GF-D8 (cell line): ENCODE results near the gene KRTAP5-6.

Source experiments
- DNase-seq: peaks from one replicate; lab custom pipeline; 2025; lab: John Stamatoyannopoulos, UW

KRTAP5-6 gene

DNA sequence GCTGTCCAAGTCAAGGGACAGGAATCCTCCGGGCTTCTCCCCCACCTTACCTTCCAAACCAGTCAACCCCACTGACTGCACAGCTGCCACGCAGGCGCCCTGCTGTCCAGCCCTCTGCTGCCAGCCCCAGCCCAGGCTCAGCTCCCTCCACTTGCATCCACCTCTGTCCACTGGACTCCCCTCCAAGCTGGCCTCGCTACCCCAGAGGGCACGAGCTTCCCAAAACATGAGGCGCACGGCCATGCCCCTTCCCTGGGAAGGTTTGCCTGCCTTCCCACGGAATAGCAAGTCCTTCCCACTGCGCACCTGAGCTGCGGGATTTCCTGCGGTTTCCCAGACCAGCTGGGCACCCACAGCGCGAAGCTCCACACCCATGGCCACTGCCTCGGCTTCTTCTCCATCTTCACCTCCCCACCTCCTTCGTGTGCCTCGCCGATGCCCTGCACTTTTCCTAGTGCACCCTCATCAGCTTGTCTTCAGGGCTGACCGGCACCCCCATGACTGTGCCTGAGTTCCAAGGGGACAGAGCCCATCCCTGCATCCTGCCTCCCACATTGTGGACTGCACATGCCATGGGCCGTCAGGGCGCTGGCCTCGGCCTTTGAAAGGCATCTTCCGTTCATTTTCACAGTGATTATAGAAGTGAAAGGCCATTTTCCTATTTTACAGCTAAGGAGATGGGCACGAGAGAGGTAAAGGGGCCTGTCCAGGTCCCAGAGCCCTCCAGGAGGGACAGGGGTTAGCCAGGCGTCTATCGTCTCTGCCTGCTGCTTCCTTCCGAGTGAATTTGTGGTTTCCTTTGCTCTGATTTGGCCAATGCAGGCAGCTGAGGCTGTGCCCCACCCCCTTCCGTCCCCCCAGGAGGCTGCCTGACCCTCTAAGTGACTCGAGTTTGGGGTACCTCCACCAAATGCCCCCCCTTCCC lies 37.0 kb downstream of the KRTAP5-6 start:
- DNase-seq = no peak

DNA sequence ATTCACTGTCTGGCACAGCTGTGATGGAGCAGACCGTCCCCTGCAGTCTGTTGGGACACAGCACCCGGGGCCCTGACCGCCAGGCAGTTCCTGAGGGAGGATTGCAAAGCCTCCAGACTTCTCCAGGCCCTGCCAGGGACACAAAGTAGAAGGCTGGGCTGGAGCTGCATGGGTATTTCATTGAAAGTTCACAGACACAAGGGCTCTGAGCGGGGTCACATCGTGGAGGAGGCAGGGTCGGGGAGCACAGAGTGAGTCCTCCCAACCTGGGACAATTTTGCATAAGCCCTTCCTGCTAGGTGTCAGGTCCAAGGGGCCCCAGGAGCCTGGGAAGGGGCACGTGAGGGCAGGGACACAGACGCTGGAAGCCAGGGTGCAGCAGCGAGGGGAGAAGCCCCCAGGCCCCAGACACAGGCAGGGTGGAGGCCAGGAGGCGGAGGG lies 37.7 kb downstream of the KRTAP5-6 start:
- DNase-seq = no peak

DNA sequence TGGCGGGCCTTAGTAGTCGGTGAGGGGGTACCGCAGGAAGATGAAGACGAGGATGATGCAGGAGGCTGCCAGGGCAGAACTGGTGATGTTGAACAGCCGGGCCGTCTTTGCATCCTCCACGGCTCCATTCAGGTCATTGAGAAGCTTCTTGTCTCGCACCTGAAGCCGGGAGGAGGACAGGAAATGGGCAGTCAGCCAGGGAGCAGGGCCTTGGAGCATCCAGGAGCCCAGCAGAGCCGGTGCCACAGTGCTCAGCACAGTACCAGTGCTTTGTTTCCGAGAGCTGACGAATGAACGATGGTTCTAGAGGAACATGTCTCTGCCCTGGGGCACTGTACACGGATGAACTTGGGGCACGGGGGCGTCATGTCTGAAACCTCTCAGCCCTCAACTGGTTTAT lies 38.3 kb downstream of the KRTAP5-6 start:
- no peak for DNase-seq

DNA sequence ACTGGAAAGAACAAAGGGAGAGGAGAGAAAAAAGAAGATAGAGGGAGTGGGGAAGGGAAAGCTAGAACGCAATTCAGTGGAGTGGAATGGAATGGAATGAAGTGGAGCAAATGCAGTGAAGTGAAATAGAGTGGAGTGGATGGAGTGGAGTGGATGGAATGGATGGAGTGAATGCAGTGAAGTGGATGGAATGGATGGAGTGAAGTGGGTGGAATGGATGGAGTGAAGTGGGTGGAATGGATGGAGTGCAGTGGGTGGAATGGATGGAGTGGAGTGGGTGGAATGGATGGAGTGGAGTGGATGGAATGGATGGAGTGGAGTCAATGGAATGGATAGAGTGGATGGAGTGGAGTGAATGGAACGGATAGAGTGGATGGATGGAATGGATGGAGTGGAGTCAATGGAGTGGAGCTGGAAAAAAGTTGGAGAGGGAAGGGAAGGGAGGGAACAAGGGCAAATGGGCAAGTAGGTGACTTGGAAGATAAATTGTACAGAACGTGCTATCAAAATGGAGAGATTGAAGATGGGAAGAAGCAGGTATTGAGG lies 39.5 kb downstream of the KRTAP5-6 start:
- no peak for DNase-seq

DNA sequence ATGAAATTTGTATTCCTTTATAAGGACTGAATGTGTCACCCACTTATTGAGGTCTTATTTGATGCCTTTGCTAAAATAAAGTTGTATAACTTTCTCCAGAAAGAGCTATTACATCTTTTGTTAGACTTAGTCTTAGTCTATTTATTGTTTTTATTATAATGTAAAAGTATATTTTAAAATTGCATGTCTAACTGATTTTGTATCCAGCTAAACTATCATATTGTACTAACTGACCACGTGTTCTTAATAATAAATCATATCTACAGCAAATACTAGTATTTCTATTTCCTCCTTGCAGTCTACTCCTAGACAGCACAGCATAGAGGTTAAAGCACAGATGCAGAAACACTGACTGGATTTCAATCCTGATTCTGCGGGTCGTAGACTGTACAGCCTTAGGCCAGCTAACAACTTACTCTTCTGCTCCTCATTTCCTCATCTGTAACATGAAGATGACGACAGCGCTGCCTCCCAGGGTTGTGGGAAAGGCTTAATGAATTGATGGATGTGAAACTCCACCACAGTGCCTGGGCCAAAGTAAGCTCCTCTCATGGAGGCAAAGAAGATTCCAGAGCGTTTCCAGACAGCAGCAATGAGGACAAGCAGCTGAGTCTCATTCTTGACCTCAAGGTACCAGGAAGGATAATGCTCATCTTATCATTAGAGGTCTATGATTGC lies 40.2 kb downstream of the KRTAP5-6 start:
- DNase-seq = no peak

DNA sequence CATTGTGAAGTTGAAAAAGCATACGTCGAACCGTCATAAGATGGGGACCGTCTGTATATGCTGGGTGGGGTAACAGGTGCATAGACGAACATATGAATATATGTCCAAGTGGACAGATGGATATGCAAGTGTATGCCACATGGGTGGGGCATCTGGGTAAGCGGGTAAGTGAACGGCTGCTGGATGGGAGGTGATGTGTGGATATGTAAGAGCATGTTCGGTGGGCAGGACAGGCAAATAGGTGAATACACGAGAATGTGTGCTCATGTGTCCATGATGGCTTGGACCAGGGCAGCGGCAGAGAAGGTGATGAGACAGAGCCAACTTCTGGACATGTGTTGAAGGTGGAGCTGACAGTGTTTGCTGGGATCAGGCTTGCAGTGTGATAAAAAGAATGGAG lies 41.4 kb downstream of the KRTAP5-6 start:
- no peak for DNase-seq

DNA sequence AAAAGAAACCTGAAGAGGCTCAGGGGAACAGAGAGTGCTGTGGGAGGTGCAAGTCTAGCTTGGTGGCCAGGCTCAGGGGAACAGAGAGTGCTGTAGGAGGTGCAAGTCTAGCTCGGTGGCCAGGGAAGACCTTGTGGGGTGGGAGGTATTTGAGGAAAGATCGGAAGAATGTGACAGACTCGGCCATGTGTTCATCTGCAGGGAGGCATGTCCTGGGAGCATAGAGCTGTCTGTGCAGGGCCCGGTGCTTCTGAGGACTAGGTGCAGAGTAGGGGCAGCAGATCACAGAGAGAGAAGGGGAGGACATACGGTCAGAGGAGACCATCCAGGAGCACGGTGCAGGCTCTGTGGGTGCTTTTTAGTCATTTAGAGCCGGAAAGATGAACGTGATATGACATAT lies 42.6 kb downstream of the KRTAP5-6 start:
- DNase-seq = no peak

DNA sequence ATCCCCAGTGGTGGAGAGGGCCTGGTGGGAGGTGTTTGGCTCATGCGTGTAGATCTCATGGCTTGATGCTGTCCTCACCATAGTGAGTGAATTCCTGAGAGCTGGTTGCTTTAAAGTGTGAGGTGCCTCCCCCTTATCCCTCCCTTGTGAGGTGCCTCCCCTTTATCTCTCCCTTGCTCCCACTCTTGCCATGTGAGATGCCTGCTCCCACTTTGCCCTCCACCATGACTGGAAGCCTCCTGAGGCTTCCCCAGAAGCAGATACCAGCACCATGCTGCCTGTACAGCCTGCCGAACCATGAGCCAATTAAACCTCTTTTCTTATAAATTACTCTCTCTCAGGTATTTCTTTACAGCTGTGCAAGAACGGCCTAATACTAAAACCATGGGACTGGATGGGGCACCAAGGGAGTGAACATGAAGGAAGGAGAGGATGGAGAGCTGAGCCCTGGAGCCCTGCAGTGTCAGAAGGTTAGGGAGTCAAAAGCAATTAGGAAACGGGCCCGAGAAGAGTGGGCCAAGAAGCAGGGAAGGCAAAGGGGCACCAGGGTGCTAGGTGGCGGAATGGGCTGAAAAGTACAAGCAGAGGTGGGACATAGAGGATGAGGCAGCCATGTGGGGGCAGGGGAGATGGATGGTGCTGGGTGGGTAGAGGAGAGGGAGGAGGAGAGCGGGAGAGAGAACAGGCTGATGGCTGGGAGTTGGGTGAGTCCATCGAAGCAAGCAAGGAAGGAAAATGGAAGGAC lies 44.0 kb downstream of the KRTAP5-6 start:
- DNase-seq = no peak

DNA sequence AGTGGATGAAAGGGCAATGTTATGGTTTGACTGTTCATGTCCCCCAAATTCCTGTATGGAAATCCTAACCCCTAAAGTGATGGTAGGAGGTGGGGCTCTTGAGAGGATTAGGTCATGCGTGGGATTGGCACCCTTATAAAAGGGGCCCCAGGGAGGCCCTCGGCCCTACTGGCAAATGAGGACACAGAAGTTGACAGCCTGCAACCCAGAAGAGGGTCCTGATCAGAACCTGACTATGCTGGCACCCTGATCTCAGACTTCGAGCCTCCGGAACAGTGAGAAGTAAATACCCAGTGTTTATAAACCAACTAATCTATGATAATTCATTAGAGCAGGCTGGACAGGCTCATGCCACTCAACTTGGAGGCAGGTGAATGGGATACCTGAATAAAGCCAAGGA lies 44.7 kb downstream of the KRTAP5-6 start:
- DNase-seq = no peak

DNA sequence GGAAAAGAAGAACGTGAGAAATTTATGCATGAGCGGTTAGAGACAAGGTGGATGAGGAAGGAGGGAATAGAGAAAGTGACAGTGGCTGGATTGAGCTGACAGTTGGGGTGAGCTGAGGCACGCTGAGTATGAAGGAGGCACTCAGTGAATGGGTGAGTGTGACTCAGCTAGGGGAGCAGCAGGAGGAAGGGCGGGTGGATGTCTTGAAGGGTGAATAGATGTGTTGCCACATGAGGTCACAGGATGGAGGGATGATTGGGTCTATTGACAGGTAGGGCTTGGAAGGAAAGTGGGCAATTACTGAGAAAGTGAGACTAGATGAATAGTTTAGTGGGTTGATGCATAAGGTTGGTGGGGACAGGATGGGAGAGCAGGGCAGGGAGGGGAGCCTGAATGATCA lies 45.4 kb downstream of the KRTAP5-6 start:
- no peak for DNase-seq

DNA sequence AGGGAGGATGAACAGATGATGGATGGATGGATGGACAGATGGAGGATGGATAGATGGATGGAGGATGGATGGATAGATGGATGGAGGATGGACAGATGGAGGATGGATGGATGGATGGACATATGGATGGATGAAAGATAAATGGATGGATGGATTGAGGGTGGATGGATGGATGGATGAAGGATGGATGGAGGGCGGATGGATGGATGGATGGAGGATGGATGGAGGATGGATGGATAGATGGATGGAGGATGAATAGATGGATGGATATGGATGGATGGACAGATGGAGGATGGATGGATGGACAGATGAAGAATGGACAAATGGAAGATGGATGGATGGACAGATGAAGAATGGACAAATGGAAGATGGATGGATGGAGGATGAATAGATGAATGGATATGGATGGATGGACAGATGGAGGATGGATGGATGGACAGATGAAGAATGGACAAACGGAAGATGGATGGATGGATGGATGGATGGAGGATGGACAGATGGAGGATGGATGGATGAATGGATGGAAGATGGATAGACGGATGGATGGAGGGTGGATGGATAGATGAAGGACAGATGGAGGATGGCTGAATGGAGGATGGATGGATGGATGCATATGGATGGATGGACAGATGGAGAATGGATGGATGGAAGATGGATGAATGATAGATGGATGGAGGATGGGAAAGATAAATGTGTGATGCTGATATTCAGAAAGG lies 46.0 kb downstream of the KRTAP5-6 start:
- no peak for DNase-seq

DNA sequence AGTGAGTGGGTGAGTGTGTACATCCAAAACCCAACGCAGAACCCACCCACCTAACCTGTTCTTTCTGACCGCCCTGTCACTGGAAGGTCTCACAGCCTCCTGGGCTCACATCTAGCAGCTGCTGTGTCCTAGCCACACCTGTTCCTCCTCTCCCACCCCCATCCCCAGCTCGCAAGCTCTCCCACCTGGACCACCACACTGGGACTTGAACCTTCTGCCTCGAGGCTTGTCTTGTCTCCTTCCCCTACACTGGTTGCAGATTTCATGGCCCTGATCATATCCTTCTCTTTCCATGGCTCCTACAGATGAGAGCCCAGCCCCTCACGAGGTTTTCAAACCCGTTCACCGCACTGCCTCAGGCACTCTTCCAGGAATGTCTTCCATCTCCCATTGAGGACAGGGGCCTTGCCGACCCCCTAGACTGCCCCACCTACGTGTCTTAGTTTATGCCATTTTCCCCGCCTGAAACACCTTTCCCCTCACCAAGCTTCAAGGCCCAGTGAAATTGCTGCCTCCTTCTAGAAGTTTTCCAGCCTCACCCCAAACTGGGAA lies 46.7 kb downstream of the KRTAP5-6 start:
- DNase-seq = no peak

DNA sequence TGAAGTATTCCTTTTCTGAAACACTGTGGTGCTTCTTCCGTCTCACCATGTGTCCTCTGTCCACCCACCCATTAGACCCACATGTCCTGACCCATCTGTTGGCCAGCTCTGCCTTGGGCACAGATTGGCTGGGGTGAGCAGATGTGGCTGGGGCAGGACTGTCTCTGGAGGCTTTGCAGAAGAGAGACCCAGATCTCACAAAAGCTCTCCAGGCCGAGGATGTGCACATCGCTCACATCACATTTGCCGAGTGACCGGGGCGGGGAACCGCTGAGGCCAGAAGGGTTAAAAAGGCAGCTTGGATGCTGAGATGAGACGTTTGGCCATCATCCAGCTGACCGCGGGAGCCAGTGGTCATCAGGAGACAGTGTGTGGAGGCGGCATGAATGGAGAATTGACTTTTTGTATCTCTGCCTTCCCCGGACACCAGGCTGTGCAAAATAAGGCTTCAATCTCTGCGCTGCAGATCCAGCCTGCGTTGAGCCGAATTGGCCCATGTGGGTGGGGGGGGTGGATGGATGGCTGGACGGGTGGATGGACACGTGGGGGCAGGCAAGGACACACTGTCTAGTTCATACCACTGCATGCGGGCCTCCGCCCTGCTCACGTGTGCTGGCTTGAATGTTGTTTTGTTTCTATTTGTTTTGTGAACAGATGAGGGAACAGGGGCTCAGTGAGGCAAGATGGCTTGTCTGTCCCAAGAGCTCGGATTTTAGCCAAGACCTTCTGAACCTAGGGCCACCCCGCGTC lies 47.3 kb downstream of the KRTAP5-6 start:
- no peak for DNase-seq

DNA sequence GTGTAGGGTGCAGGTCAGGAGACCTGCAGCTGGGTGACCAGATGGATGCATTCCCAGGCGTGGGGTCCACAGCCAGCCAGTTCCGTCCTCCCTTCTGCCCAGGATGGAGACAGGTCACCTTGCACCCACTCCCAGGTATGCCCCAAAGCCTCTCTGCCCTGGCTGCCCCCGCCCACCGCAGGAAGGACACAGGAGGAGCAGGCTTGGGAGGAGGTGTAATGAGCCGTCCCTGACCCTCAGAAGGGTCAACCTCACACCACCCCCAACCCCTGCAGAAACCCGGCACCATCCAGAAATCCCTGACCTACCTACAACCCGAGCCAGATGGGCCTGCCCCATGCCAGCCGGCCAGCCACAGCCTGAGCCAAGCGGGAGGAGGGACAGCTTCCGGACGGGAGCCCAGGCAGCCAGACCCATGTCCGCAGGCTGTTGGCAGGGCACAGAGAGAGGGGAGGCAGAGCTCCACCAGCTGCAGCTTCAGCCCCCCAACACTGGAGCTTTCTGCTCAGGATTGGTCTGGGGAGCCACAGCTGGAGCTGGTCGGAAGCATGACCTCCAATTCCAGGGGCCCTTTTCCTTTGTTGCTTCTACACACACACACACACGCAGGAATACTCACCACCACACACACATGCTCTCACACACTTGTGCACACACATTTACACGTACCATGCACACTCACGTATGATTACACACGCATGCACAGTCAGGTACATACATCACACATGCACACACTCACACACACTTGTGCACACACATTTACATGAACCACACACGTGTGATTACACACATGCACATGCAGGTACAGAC lies 48.1 kb downstream of the KRTAP5-6 start:
- DNase-seq = no peak

DNA sequence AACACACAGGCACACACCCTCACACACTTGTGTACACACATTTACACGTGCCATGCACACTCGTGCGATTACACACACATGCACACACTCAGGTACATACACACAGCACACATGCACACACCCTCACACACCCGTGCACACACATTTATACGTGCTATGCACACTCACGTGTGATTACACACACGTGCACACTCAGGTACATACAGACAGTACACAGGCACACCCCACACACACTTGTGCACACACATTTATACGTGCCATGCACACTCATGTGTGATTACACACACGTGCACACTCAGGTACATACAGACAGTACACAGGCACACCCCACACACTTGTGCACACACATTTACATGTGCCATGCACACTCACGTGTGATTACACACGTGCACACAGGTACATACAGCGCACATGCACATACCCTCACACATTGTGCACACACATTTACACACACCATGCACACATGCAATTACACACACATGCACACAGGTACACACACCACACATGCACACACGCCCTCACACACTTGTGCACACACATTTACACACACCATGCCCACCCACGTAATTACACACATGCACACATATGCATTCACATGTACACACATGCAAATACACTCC lies 48.8 kb downstream of the KRTAP5-6 start:
- no peak for DNase-seq

DNA sequence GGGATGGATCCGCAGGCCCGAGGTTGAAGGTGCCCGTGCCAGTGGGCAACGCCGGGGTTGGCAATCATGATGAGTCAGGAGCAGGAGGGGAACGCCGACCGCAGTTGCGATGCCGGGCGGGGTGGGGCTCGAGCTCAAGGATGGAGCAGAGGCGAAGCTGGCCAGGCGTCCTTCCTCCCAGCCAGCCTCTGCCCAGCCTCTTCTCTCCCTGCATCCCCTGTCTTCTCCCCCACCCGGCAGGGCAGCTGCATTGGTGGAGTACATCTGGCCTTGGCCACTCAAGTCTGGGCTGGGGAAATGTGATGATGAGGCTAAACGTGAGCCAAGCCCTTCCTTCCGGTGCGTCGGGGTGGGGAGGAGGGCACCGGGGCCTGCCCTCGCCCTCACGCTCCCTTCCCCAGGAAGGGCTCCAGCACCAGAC lies 49.5 kb downstream of the KRTAP5-6 start:
- no peak for DNase-seq

DNA sequence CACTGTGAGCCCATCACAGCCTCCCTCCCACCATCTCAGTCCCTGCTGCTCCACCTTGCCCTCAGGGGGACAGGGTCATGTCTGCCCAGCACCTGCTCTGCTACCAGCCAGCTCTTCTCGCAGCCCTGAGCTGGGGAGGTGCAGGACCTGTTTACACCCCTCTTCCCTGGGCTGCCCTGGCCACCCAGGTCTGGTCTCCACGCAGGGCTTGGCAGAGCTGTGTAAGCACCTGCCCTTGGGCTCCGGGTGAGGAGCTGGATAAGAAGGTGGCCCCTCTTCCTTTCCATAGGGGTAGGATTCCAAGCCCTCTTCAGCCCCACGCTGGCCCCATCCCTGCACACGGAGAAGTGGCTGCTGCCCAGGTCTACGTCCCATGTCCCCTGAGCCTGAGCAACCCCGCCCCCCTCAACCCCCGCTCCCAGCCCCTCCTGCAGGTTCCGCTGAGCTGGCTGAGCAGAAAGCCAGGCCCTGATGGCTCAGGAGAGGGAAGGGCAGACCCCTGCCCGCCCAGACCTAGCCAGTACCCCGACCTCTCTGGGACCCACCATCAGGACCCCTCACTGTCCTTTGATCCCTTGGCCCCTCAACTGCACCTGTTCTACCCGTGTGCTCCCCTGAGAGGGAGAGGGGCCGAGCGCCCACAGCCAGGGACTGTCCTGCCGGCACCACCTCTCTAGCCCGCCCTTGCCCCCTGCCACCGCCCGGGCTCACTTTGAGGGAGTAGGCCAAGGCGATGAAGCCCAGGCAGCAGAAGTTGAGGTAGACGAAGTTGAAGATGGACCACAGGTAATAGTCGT lies 50.2 kb downstream of the KRTAP5-6 start:
- no peak for DNase-seq
